ENCODE results near the gene MDN1. TPM values are rescaled to one million over a fixed set of nuclear protein-coding genes. Genes with fewer than 3 reads are reported as not detected.

The MDN1 gene
- total RNA-seq, 1 experiment from 2014 or later: 12.7 TPM

DNA sequence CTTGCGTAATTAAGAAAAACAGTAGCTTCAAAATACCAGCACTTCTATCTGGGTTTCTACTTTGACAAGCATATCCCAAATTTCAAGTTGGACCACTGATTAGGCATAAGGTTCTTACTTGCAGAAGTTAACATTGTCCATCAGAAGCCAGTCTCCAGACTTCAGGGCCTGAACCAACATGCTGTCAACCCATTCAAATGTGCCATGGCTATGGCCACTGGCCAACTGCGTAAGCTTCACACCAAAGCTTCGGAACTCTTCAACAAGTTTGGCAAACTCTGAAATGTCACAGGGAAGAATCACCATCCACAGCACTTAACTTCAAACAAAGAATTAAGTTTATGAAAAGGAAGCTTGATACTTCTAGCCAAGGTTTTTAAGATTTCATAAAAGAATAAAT, 103.1 kb downstream of the MDN1 start:
- in situ Hi-C loops (cut with HindIII; ENCODE audit: low sequenced_read_pairs): no loop called here

GRCh38 chr6:89711801-89712200, 107.8 kb downstream of the MDN1 start:
- in situ Hi-C loops (cut with HindIII; ENCODE audit: low sequenced_read_pairs): no loop called here

More for the DNA sequence above, 103.1 kb downstream of the MDN1 start:
- no peak for DNase-seq (ENCODE audit: low spot score)

GRCh38 chr6:89708316-89708715, 111.3 kb downstream of the MDN1 start:
- in situ Hi-C loops (cut with HindIII; ENCODE audit: low sequenced_read_pairs): no loop called here
- DNase-seq (ENCODE audit: low spot score): no peak

More at GRCh38 chr6:89711801-89712200, 107.8 kb downstream of the MDN1 start:
- DNase-seq (ENCODE audit: low spot score): no peak

DNA sequence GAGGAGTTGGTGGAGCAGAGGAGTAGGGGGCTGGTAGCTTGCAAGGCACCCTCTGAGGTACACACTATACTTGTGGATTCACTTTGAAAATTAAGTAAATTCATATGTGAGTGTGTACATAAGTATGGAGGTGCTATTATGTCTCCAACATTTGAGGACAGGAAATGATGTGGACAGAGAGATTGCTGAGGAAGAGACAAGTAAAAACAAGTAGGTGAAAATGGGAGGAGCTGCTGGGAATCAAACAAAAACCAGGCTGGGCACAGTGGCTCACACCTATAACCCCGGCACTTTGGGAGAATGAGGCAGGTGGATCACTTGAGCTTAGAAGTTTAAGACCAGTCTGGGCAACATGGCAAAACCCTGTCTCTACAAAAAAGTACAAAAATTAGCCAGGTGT, 111.8 kb downstream of the MDN1 start:
- in situ Hi-C loops (cut with HindIII; ENCODE audit: low sequenced_read_pairs): no loop called here
- DNase-seq (ENCODE audit: low spot score): no peak

DNA sequence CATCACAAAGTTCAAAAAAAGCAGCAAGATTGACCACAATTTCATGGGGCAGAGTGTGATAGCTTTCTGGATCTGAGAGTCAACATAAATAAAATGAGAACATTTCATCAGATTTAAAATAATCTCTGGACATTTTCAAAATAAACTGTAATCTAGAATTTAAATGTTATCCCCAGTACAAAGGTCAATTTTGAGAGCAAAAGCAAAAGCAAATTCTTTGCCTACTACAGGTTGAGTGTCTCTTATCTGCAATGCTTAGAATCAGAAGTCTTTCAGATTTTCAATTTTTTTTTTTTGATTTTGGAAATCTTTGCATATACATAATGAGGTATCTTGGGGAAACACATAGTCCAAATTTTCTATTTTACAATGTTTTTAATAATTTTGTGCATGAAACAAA, 113.5 kb downstream of the MDN1 start:
- in situ Hi-C loops (cut with HindIII; ENCODE audit: low sequenced_read_pairs): no loop called here
- DNase-seq (ENCODE audit: low spot score): no peak

GRCh38 chr6:89703292-89703691, 116.3 kb downstream of the MDN1 start:
- no peak for DNase-seq (ENCODE audit: low spot score)
- in situ Hi-C loops (cut with HindIII; ENCODE audit: low sequenced_read_pairs): no loop called here

DNA sequence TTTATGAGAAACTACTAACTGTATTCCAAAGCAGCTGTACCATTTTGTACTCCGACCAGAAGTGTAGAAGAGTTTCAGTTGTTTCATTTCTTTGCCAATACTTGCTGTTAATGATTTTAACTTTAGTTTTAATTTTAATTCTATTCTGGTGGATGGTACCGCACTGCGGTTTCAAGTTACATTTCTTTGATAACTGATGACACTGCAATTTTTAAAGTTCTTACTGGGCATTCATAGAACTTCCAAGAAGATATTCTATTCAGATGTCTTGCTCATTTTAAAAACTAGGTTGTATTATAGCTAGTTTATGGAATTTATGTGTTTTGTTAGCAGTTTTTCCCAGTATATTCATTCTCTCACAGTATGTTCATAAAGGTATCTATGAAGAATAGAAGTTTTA, 117.2 kb downstream of the MDN1 start:
- in situ Hi-C loops (cut with HindIII; ENCODE audit: low sequenced_read_pairs): no loop called here
- DNase-seq (ENCODE audit: low spot score): no peak

GRCh38 chr6:89695667-89696066, 123.9 kb downstream of the MDN1 start:
- in situ Hi-C loops (cut with HindIII; ENCODE audit: low sequenced_read_pairs): no loop called here
- no peak for DNase-seq (ENCODE audit: low spot score)

GRCh38 chr6:89694428-89694827, 125.2 kb downstream of the MDN1 start:
- DNase-seq (ENCODE audit: low spot score): no peak
- in situ Hi-C loops (cut with HindIII; ENCODE audit: low sequenced_read_pairs): no loop called here

GRCh38 chr6:89693207-89693606, 126.4 kb downstream of the MDN1 start:
- DNase-seq (ENCODE audit: low spot score): no peak
- in situ Hi-C loops (cut with HindIII; ENCODE audit: low sequenced_read_pairs): no loop called here

- peak; percentile 14 for DNase-seq (ENCODE audit: low spot score)
- in situ Hi-C loops (cut with HindIII; ENCODE audit: low sequenced_read_pairs): no loop called here
Observed at GRCh38 chr6:89692256-89692655, 127.3 kb downstream of the MDN1 start.

DNA sequence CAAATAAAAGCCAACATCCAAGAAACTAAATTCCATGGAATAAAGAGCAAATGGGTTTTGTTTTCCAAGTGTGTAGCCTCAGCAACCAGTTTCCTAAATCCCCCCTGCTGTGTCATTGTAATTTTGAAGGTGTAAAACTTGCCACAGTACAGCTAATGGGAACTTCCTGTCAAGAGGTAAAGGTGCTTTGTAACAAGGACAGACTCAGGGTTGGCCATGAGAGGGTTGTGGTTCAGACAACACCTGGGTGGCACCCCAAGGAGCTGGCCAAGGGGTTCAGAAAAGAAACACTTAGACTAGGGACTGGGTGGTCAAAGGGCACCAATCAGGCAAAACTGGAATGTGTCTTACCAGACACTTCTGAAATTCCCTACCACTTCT, 128.7 kb downstream of the MDN1 start:
- DNase-seq (ENCODE audit: low spot score): no peak
- in situ Hi-C loops (cut with HindIII; ENCODE audit: low sequenced_read_pairs): no loop called here

DNA sequence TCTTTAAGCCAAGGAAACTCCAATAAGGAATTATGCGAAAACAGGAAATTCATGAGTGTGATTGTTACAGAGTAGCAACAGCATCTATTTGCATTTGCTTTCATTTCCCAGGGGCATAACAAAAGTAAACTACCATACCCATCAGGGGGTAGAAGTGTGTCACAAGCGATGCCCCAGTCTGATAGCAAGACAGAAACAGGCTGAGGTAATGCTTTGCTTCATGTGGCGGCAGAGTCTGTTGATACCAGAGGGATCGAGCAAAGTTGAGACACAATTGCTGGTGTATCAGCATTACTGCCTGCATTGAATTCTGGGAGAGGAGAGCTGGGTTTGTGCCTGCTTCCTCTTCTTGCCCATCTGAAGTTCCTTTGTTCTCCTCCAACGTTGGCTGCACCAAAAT, 129.9 kb downstream of the MDN1 start:
- in situ Hi-C loops (cut with HindIII; ENCODE audit: low sequenced_read_pairs): no loop called here
- DNase-seq (ENCODE audit: low spot score): peak; percentile 11

DNA sequence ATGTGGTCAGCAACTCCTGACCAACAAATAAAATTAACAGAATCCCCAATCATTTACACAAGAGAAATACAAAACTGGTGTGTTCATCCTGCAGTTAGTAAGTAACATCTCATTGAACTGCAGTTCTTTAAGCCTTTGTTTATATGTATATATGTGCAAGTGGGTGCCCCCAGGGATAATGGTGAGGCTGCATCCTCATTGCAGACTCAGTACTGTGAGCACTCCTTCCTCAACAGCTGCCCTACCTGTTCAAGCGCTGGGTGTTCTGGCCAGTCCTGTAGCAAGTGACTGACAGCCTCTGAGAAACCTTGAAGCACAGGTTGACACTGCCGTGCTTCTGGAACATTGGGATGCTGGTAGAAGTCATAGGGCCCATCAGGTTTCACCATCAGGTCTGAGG, 131.3 kb downstream of the MDN1 start:
- DNase-seq (ENCODE audit: low spot score): no peak
- in situ Hi-C loops (cut with HindIII; ENCODE audit: low sequenced_read_pairs): no loop called here

GRCh38 chr6:89685311-89685710, 134.3 kb downstream of the MDN1 start:
- no peak for DNase-seq (ENCODE audit: low spot score)
- in situ Hi-C loops (cut with HindIII; ENCODE audit: low sequenced_read_pairs): no loop called here

DNA sequence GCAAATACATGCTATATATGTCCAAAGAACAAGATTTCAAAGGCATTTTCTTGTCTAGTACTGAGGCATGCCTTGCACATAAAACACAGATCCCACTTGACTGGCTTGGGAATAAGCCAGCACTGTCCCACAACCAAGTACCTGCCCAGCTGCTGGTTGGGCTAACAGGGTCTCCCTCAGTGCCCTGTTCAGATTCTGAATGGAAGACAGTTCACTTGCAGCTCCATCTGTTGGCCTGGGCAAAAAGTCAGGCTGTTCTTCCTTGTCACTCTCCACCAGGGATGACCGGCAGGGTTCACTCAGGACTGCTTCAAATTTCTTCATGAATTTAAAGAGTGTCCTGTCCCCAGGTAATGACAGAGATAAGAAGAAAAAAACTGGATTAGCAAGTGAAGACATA, 136.6 kb downstream of the MDN1 start:
- no peak for DNase-seq (ENCODE audit: low spot score)
- in situ Hi-C loops (cut with HindIII; ENCODE audit: low sequenced_read_pairs): no loop called here

DNA sequence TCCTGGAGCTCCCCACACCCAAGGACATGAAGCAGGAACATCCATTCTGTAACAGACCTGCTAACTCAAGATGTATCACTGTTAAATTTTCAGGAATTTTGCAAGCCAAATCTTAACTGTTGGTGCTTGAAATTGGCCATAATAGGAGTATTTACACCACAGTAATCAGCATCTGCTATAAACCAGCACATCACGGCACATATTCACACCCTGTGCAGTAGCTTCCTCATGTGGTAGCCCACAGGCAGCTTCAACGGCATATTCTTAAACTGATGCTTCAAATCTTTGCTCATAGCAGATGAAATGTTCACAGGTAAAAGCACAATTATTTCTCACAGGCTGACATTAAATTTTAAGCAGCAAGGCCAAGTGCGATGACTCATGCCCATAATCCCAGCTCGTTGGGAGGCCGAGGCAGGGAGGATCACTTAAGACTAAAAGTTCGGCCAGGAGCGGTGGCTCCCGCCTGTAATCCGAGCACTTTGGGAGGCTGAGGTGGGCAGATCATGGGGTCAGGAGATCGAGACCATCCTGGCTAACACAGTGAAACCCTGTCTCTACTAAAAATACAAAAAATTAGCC, 137.5 kb downstream of the MDN1 start:
- DNase-seq (ENCODE audit: low spot score): no peak
- in situ Hi-C loops (cut with HindIII; ENCODE audit: low sequenced_read_pairs): no loop called here

DNA sequence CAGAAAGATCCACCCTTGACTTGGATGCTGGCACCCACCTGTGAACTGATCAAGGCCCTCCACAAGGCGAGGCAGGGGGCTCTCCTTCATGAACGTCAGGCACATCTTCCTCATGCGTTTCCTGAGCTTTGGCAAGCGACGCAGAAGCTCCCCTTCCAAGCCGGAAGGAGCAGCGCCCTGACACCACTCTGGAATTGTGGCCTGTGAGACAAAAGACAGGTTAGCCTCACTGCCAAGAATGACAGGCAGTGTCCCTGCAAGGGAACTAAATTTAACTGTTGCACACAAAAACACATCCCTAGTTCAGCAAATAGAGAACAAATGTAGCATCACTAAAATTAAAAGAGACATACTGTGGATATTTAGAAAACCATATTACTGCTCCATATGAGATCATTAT, 139.0 kb downstream of the MDN1 start:
- in situ Hi-C loops (cut with HindIII; ENCODE audit: low sequenced_read_pairs): no loop called here
- DNase-seq (ENCODE audit: low spot score): peak; percentile 32

GRCh38 chr6:89680150-89680549, 139.4 kb downstream of the MDN1 start:
- peak; percentile 13 for DNase-seq (ENCODE audit: low spot score)
- in situ Hi-C loops (cut with HindIII; ENCODE audit: low sequenced_read_pairs): no loop called here

DNA sequence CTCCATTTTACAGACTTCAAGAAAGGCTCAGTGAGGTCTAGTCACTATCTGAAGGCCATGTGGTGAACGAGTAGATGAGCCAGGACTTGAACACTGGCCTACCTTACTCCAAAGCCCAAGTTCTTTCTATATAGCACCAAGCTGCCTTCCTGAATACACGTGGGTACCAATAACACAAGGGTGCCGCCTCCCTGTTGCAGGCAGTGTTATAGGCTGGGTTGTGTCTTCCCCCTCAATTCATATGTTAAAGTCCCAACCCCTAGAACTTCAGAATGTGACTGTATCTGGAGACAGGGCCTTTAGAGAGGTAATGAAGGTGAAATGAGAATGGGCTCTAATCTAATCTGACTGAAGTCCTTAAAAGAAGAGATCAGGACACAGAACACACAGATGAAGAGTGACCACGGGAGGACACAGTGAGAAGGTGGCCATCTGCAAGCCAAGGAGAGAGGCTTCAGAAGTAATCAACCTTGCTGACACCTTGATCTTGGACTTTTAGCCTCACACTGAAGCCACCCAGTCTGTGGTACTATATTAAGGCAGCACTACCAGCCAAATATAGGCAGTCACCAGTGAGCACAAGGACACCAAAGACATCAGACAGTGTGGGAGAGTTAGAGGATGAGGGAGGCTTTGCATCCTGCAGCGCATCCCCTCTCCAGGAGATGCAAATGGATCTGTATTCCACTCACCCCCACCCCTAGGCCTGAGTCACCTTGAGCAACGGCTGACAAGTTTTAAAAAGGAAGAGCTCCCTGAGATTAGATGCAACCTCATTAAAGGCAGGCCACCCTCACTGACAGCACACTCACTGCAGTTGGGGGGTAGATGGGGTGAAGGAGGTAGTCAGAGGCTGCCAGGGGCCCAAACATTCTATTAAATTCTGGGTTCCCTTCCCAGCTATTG, 140.1 kb downstream of the MDN1 start:
- DNase-seq (ENCODE audit: low spot score): no peak
- in situ Hi-C loops (cut with HindIII; ENCODE audit: low sequenced_read_pairs): no loop called here

GRCh38 chr6:89678531-89678930, 141.1 kb downstream of the MDN1 start:
- DNase-seq (ENCODE audit: low spot score): no peak
- in situ Hi-C loops (cut with HindIII; ENCODE audit: low sequenced_read_pairs): no loop called here

All from G401 (cell line).